GM19438 (cell line): Measurements from ENCODE around the gene FCMR.

Experiments used
- ATAC-seq: cut with Tn5 transposase; IDR thresholded peaks from one replicate; pipeline ENCODE4 v1.9.1; 2021; ENCODE audit warnings: low read depth; ENCODE audit not compliant: unreplicated experiment

The FCMR gene

GRCh38 chr1:206951318-206952100 is 29.8 kb upstream of the FCMR start:
- ATAC-seq = peak; percentile 57

- ATAC-seq = no peak
Observed at GRCh38 chr1:206949641-206950040, 27.9 kb upstream of the FCMR start.

GRCh38 chr1:206949208-206949607 is 27.5 kb upstream of the FCMR start:
- ATAC-seq = no peak

GRCh38 chr1:206947255-206947654 is 25.5 kb upstream of the FCMR start:
- no peak for ATAC-seq

GRCh38 chr1:206946261-206946660 is 24.5 kb upstream of the FCMR start, which contains the start of gene PIGR:
Gene PIGR (minus strand): TSS chr1:206946466. CDS start chr1:206940531, 5,935 bp downstream.
- no peak for ATAC-seq

- ATAC-seq = no peak
Observed at GRCh38 chr1:206945779-206946178, 24.0 kb upstream of the FCMR start.

- no peak for ATAC-seq
Observed at GRCh38 chr1:206944703-206945102, 23.0 kb upstream of the FCMR start.

GRCh38 chr1:206941766-206942418 is 20.2 kb upstream of the FCMR start:
- ATAC-seq = no peak

- ATAC-seq = no peak
Observed at GRCh38 chr1:206940588-206940936, 18.8 kb upstream of the FCMR start.

GRCh38 chr1:206939841-206940587 is 18.3 kb upstream of the FCMR start:
- ATAC-seq = no peak

- no peak for ATAC-seq
Observed at GRCh38 chr1:206939131-206939530, 17.4 kb upstream of the FCMR start.

- ATAC-seq = no peak
Observed at GRCh38 chr1:206937425-206937824, 15.7 kb upstream of the FCMR start.

GRCh38 chr1:206935491-206936067 is 13.8 kb upstream of the FCMR start:
- ATAC-seq = no peak

GRCh38 chr1:206933333-206933945 is 11.7 kb upstream of the FCMR start:
- no peak for ATAC-seq

GRCh38 chr1:206932177-206932576 is 10.4 kb upstream of the FCMR start:
- no peak for ATAC-seq

- no peak for ATAC-seq
Observed at GRCh38 chr1:206931709-206932108, 10.0 kb upstream of the FCMR start.

GRCh38 chr1:206930210-206930798 is 8.6 kb upstream of the FCMR start:
- peak; percentile 80 for ATAC-seq

- ATAC-seq = no peak
Observed at GRCh38 chr1:206929524-206929923, 7.8 kb upstream of the FCMR start.

GRCh38 chr1:206926286-206926685 is 4.5 kb upstream of the FCMR start:
- no peak for ATAC-seq

- ATAC-seq = peak; percentile 39
Observed at GRCh38 chr1:206925106-206925736, 3.5 kb upstream of the FCMR start.
